HG03521 (cell line): Measurements from ENCODE around the gene L2HGDH.
A peak's percentile ranks its signal among the peaks of the same experiment; 100 is the strongest.
"Not testable (repeated sequence)": the region's sequence is repeated elsewhere in the genome, so short reads cannot be mapped to it uniquely, and the experiment has no call there.

Source experiments
- ATAC-seq: cut with Tn5 transposase; IDR thresholded peaks from one replicate; pipeline ENCODE4 v1.9.1; 2021; ENCODE audit warnings: mild to moderate bottlenecking, moderate library complexity; ENCODE audit not compliant: unreplicated experiment

The L2HGDH gene

DNA sequence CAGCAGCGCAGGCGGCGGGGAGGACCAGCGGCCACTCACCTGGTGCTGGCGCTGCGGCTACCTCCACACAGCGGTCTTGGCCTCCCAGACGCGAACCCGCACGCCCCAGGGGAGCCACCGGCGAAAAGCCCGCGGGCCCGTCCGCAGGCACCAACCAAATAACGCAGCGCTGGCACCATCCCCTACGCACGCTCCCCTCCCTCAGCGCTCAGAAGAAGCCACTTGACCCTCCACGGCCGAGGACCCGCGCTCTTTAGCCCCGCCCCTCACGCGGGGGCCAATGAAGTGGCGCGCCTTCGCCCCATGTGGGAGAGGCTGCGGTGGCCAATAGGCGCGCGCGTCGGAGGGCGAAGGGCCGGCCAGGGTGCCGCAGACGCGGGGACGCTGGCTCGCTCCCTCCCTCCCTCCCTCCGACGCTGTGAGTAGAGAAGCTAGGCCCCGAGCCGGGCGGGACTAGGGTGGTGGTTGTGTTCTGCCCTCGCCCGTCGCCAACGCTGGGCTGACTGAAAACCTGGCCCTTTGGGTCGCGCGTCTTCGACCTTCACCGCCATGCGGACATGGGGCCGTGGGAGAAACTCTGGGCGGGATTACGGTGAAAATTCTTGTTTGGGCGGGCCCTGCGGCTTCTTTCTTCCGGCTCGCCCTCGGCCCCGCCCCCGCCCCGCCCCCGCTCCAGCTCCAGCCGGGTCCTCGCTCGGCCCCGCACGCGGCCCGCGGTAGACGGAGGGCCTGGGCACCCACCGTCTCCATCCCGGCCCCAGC lies at the start of gene L2HGDH, which contains the start of gene DMAC2L:
Gene L2HGDH (minus strand): TSS at position 258 of the 762 bp plus-strand sequence. CDS start 79 bp downstream, at position 179.
Gene DMAC2L (plus strand): TSS at position 353 of the 762 bp plus-strand sequence. CDS start 9,164 bp downstream, outside the sequence.
- ATAC-seq, result peak; percentile 92

DNA sequence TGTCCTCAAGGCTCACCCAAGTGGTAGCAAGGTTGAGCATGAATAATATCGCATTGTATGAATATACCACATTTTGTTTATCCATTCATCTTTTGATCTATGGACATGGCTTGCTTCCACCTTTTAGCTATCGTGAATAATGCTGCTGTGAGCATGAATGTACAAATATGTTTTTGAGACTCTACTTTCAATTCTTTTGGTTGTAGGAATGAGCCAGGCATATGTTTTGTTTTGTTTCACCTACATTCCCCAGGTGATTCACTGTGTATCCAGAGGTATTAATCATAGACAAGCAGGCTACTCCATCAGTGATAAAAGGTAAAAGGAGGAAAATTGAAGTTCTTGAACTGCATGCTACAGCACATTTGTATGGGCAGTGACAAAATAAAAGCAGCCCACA lies 48.8 kb upstream of the L2HGDH start:
- ATAC-seq, result no peak

DNA sequence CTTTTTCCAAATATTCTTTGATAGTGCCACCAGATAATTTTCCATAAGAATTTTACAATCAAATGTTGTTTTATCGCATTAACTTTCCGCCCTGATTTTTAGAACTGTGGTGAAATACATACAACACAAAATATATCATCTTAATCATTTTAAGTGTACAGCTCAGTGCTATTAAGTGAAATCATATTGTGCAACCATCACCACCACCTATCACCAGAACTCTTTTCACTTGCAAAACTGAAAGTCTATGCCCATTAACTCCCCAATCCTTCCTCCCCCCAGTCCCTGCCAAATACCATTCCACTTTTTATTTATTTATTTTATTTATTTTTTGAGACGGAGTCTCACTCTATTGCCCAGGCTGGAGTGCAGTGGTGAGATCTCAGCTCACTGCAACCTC lies 48.1 kb upstream of the L2HGDH start:
- no peak for ATAC-seq

DNA sequence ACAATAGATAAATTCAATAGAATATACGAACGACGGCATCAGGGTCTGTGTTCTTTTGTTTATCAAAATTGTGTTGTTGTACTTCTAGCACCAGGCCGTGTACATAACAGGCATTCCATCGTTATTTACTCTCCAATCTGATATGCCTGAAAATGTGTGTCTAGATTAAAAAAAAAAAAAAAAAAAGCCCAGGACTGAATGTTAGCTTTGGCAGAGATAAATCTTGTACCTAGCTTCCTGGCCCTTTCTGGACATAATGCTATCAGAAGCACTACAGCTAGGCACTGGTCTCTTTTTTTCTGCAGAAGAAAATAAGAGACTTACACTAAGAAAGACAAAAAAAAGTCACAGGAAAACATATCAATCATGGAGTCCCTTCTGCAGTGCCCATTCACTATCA lies 47.6 kb upstream of the L2HGDH start:
- ATAC-seq, result no peak

DNA sequence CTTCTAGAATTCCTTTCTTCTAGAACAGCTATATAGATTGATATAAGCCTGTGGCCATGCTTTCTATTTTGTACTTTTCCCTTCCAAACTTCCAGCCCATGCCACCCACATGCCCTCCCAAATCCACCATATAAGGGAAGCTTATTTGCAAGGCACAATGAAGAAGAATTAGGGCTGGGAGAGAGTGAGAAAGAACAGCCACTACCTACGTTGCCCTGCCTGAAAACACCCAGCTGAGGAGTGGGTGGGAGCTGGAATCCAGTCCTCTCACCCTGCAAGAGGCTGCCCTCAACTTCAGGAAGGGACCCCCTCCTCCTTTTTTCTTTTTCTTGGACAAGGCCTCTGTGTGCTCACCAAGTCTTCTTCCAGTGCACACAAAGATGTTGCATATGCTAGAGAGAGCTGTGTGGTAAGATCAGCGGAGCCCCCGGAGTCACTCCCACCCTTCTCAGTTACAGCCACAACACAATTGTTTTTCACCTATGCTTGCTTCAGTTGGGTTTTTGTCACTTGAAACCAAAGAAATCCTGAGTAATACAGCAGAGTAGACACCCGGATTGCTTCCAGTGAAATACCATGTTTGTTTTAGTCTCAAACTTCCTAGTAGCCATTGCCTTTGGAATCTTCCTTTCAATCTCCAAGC lies 45.8 kb upstream of the L2HGDH start:
- ATAC-seq, result no peak

DNA sequence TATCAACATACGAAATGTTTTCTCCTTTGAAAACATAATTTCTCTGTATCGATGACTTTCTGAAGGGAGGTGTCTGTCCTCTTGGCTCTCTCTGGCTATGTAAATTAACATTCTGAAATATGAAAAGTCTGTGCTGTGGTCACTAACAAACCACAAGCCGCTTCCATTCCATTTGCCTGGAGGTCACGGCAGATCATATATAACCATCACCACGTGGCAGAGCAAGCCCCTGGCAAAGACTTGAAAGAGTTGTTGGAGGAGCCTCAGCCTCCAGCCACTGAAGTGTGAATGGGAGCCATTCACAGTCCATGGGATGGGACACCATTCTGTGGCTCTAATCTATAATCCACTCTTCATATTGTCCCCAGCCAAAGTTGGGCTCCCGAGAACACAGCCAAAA lies 45.1 kb upstream of the L2HGDH start:
- ATAC-seq, result no peak

DNA sequence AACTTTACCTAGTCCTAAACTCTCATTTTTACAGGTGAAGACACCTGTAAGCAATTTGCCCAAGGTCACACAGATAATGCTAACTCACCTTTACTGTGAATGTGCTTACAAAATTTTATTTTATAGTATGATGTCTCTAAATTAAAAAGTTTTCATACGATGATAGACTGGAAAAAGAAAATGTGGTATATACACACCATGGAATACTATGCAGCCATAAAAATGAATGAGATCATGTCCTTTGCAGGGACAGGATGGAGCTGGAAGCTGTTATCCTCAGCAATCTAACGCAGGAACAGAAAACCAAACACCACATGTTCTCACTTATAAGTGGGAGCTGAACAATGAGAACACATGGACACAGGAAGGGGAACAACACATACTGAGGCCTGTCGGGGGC lies 44.3 kb upstream of the L2HGDH start:
- ATAC-seq, result not testable (repeated sequence)

DNA sequence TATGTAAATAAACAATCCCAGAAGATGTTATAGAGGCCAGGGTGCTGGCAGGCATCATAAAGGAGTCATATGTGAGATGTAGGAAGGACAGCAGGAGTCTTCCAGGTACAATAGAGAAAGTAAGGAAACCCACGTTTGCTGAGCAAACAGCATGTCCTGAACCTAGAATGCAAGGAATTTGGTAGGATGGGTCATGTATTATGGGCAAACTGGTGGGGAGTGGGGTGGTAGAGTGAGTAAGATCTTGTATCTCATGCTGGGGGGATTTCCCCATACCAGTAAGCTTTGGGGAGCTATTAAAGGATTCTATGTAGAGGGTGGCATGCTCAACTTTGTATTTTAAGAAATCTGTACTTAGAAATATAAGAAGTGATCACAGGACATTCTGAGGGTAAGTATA lies 43.7 kb upstream of the L2HGDH start:
- no peak for ATAC-seq

DNA sequence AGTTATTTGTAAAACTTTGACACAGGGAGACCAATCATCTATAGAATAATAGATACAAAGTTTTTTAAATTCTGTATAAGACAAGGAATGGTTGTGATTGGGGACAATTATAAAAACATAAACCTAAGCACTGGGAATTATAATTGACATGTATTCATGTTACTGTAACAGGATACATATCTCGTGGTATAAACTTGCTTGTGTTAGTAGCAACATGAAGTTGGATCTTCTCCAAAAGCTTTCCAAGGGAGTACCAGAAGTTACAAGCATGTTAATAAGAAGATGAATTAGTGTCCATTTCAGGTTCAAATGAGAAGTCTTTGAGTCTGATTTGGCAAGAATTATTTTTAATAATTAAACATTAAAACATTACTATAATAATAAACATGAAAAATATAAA lies 42.5 kb upstream of the L2HGDH start:
- ATAC-seq, result no peak

DNA sequence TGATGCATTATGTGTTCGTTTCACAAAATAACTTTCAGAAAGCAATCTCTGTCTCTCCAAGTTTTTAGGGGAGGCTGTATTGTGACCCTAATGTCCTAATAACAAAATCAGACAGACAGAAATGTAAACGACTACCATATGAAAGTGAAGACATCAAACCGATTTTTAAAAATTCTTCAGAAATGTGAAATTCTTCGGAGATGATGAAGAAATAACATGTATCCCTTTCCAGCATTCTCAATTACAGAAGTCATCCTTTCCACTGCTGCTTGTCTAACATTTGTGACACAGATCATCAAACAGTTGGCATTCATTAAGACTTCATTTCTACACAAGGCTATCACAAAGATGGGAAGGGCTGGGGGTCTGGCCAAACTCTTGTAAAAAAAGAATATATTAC lies 41.1 kb upstream of the L2HGDH start:
- no peak for ATAC-seq

DNA sequence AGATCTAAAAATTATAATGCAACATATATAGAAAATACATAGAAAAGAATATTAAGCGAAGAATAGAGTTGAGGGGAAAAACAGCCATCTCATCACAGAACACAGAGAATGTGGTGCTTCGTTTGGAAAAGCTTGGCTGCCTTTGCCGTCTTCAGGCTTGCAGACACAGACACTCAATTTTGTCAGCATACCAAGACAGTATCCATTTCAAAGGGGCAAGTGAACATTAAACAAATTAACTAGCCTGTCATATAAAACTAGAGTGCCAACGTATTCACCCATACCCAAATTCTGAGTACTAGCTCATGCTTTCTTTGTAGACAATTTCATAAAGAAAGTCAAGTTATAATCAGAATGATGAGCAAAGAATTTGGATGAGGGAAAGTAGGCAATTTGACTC lies 40.6 kb upstream of the L2HGDH start:
- no peak for ATAC-seq

DNA sequence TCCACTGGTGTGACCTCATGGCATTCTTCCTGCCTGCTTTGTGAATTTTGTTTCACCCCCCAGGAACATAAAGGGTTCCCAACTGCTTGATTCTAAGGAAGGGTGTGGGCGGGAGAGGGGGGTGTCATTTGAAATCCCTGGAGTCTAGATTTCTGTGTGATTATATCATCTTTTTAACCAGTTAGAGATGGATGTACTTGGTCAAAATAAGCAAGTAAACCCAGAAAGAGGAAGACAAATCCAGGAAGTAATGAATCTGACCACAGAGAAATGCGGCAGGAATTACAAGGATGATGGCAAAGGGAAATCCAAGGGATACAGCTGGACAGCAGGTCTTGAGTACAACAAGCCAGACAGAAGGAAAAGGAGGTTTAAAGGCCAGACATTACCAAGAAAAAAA lies 38.9 kb upstream of the L2HGDH start:
- ATAC-seq, result no peak

DNA sequence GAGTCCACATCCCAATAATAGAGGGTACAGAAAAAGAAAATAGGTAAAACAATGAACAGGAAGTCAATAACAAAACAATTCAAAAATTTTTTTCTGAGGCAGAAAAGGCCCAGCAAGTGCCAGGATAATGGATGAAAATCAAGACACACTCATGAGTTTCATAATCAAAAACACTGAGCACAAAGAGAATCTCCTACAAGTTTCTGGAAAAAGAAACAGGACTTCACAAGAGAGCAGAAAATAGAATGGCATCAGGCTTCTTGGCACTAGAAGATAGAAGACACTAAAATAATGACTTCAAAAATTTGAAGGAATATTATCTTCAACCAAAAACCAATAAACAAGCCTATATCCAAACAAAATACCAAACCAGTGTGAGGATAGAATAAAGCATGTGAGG lies 36.9 kb upstream of the L2HGDH start:
- no peak for ATAC-seq

DNA sequence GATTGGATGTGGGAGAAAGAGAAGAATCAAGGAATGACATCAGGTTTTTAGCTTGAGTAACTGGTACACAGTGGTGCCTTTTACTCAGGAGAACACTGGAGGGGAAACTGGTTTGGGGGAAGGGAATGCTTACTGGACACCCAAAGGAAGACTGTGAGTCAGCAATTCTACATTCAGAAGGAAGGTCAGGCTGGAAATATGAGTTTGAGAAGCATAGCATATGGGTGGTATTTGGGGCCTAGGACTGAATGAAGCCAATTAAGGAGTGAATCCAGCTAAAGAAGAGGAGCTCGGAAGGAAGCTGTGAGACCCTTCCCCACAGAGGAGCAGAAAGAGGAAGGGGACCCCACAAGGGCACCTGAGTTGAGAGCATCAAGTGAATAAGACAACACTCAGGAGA lies 35.5 kb upstream of the L2HGDH start:
- ATAC-seq, result no peak

DNA sequence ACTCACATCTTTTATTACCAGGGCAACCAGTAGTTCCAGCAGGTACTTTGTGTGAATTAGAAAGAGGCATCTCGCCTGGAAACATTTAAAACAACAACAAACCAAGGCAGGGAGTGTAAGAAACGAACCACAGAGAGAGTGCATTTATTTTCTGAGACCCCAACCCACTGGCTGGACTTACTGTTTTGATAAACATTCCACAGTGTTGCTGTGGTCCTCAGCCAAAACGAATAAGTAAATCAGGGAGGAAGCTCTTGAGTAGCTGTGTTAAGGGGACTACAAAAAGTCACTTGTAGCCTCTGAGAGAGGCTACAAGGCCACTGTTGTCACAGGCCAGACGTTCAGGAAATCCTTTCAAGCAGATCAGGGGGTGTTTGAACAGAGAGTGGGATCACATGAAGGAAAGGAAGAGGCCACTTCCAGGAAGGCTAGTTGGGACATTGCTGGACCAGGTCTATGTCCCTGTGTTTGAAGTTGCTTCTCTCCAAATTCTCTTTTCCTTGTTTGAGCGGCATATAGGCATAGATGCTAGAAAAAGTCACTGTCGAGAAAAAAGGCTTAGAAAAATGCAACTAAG lies 33.9 kb upstream of the L2HGDH start:
- no peak for ATAC-seq

DNA sequence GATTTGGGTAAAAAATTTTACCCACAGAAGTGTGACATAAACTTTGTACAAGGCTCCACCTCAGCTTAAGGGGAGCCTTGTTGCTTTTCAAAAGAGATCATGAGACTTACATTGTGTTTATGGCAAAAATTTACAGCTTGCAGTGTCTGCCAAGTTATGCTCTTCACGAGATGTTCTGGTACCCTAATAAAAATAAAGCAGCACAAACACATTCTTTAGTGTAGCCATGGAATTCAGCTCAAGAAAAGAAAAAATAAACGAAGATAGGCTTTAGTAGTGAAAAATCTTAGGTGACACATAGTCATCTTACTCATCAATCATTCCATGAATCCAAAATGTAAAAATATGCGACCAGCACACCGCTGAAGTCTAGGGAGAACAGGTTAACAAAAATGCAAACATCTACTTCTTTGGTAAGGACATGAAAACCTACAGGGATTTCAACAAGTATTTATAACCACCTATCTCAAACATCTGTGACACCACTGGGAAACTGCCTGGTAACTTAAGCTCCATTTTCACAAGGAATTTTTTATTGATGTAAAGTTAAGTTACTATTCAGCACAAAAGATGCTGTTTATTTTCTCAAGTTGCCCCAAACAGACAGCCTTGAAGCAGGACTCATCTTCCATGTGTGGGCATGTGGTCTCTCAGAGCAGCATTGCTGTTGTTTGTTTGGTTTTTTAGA lies 33.0 kb upstream of the L2HGDH start:
- no peak for ATAC-seq

DNA sequence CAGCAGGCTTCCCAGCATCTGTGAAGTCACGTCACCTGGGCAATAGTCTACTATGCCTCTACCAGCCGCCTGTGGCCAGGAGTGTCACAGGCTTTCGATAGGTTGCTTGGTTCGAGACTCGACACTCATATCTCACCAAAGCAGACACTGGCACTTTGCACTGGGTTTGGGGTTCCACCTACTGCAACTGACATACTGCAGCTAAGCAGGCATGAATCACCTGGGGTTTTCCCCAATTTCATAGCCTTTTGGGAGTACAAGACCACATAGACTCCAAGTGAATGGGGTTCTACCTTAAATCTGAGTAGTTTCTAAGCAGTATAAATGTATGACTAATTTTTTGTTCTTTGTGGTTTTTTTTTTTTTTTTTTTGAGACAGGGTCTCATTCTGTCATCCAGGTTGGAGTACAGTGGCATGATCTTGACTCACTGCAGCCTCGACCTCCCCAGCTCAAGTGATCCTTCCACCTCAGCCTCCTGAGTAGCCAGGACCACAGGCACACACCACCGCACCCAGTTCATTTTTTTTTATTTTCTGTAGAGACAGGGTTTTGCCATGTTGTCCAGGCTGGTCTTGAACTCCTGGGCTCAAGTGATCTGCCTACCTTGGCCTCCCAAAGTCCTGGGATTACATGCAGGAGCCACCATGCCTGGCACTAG lies 32.2 kb upstream of the L2HGDH start:
- ATAC-seq, result no peak

DNA sequence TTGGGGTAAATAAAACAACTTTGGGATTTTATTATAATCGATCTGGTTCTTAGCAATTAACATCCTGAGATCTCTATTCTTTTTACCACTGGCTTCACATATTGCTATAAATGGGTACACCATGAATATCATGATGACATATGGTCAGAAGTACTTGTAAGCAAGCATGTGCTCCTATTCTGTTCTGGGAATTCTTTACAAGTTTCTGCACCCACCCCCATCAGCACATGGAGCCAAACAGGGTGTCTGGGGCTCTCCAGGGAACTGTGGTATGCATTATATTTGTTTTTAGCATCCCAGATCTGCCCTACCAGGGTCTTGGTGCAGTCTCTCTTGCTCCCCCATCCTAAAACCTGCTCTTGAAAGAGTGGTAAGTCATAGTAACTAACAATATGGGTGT lies 31.4 kb upstream of the L2HGDH start:
- no peak for ATAC-seq

DNA sequence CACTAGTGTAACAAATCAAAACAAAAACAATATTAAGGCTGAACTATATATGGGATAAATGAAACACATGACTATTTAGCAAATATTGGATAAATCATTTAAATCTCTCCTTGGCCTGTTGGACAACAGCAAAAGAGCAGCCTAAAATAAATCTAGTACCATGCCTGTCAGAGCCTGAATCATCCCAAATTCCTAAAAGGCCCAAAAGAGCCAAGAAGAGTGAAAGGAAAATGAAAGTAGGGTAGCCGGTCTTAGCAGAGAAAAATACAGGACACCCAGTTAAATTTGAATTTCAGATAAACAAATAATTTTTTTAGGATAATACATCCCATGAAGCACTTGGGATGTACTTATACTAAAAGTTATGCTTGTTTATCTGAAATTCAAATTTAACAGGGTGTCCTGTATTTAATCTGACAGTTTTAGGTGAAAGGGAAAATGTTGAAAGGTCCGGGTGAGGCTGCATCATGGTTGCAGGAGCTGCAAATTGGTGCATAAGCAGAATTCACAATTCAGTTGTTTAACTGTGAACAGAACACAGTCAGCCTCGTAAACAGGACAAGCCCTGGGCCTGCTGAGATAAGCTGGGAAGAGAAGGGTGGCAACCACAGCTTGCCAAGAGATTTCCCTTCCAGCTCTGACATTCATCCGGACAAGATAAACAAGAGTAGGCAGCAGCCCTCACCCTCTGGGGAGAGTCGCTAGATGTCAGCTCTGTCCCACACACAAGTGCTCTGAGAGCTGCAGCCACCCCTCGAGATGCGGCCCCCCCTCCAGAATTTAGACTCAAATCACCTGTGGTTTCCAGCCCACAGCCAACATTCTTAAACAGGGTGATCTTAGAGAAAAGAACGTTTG lies 30.4 kb upstream of the L2HGDH start:
- ATAC-seq, result peak; percentile 53

DNA sequence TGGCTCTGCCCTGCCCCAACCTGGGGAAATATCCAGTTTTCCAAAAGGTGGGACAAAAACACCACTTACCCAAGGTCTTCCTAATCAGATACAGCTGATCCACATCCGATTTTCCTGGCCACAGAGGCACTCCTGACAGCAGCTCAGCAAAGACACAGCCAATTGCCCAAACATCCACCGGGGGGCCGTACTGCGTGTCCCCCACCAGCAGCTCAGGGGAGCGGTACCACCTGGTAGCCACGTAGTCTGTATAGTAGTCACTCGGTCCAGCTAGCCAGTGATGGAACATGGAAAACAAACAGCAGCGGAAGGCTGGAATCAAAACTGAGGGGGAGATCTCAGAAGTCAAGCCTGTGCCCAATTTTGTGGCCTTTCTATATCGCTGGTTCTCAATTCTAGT lies 28.9 kb upstream of the L2HGDH start:
- ATAC-seq, result no peak
